Natural killer cell treated with Interleukin-12 subunit alpha and Interleukin-12 subunit beta and Interleukin-15 and Interleukin-18, amount 100 ng/mL, for 72 hours (primary cell): Measurements from ENCODE around the gene PARN. TPM values are rescaled to one million over a fixed set of nuclear protein-coding genes. Genes with fewer than 3 reads are reported as not detected.
A peak's percentile ranks its signal among the peaks of the same experiment; 100 is the strongest.

Experiments
- ATAC-seq, 2 donors: fragments of 150-1000 bp; cut with Tn5 transposase in 1 of 2; sonication (Bioruptor Pico), chemical (Tn5 transposase) in 1 of 2; 2 replicates each; pipeline ENCODE4 v1.10.0; 2021
- DNase-seq: peaks from one replicate; pipeline ENCODE4 v3.0.0; 2022; ENCODE audit warnings: low spot score
- H3K27ac Mint-ChIP-seq, 2 donors: 1 replicate in 1 of 2; 2 replicates in 1 of 2; pipeline ENCODE4 v1.8.0; 2022; ENCODE audit warnings: mixed read lengths in 2 of 2, mild to moderate bottlenecking in 1 of 2, moderate library complexity in 1 of 2
- H3K27me3 Mint-ChIP-seq, 2 donors: 1 replicate in 1 of 2; 2 replicates in 1 of 2; pipeline ENCODE4 v1.8.0; 2022; ENCODE audit warnings: mixed read lengths in 2 of 2
- H3K36me3 Mint-ChIP-seq: one replicate; pipeline ENCODE4 v1.8.0; 2022; ENCODE audit warnings: mixed read lengths
- H3K4me1 Mint-ChIP-seq, 2 donors: 1 replicate in 1 of 2; 2 replicates in 1 of 2; pipeline ENCODE4 v1.8.0; 2022; ENCODE audit warnings: low read depth in 2 of 2, mixed read lengths in 2 of 2, mild to moderate bottlenecking in 1 of 2
- H3K4me3 Mint-ChIP-seq: one replicate; pipeline ENCODE4 v1.8.0; 2022; ENCODE audit warnings: mixed read lengths
- H3K9me3 Mint-ChIP-seq: 2 replicates; pipeline ENCODE4 v1.8.0; 2022; ENCODE audit warnings: mixed read lengths
- total RNA-seq, 2 donors: library from RNA; stranded (reverse); gene quantifications; one replicate each; pipeline ENCODE4 v1.2.3, GENCODE V29; 2022

The PARN gene
- total RNA-seq, 2 donors from 2014 or later: 25.4 to 50.4 TPM

DNA sequence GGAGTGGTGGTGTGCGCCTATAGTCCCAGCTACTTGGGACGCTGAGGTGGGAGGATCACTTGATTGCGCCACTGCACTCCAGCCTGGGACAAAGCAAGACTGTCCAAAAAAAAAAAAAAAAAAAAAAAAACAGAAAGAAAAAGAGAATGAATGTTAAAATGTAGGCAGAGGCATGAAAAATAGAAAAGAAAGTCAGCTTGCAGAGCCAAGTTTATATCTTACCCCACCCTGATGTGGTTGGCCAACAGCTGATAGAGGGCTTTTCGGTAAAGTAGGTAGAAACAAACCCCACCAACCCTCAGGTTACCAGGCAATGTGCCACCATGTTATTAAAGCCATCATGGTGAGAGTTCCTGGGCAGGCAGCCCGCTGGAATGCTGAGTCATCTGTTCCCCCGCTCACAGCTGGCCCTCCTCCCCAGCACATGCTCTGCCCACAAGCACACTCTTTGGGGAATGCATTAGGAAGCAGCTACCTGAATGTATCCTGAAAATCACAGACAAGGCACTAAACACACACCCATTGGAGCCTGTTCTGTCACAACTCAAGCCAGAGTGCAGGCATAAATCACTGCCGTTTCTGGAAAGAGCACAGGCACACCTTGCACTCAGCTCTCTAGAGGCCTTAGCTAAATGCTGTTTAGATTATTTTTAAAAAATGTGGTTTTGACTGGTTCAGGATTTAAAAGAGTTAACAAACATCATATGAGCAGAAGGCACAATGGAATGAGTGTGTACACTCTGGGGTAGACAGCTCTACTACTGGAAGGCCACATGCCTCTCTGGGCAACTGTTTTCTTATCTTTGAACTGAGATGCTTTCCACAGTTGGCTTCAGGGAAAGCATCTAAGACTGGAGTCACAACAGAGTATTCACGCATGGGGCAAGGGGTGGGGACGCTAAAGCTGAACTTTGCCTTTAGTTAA lies 128.5 kb downstream of the PARN start:
- H3K36me3 Mint-ChIP-seq: no peaks in the 10 kb centered on the region
- no peak overlapping the region for H3K4me3 Mint-ChIP-seq
- peaks cover 15 to 28% of the 10 kb centered on the region in 2 donors for H3K4me1 Mint-ChIP-seq
- DNase-seq: no peak
- no peak overlapping the region for H3K27ac Mint-ChIP-seq
- no peaks in the 10 kb centered on the region for H3K27me3 Mint-ChIP-seq
- no peaks in the 10 kb centered on the region for H3K9me3 Mint-ChIP-seq
- peak in 1 of 2 donors; percentile 11 for ATAC-seq

DNA sequence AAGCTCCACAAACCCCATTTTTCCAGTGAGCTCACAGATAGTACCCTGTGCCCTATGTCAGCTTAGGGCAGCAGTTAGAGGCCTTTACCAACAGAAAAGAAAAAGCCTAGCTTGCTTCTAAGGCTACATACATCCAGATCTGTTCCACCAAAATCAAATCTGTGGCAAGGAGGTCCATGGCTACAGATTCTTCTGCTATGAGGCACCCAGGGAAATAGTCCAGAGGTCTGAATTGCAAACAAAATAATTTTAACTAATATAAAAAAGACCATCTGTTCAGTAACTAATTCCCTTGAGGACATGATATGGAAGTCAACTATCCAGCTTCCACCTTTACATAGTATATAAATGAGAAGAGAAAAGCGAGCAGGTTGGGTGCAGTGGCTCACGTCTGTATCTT lies 129.3 kb downstream of the PARN start:
- ATAC-seq: no peak
- Mint-ChIP-seq H3K36me3 (no peaks in the 10 kb centered on the region), H3K4me1 (peaks cover 19 to 32% of the 10 kb centered on the region in 2 donors), H3K4me3 (no peak overlapping the region), H3K27ac (no peak overlapping the region), H3K9me3 (no peaks in the 10 kb centered on the region), H3K27me3 (no peaks in the 10 kb centered on the region)
- DNase-seq: no peak

GRCh38 chr16:14499110-14499509 lies 130.9 kb downstream of the PARN start:
- H3K4me1 Mint-ChIP-seq: peaks cover 36 to 48% of the 10 kb centered on the region in 2 donors
- peaks cover 9% of the 10 kb centered on the region for H3K36me3 Mint-ChIP-seq
- H3K27ac Mint-ChIP-seq: peak overlapping the region in 1 of 2 donors; percentile 54
- H3K9me3 Mint-ChIP-seq: no peaks in the 10 kb centered on the region
- DNase-seq (no peak), ATAC-seq (no peak)
- no peaks in the 10 kb centered on the region for H3K27me3 Mint-ChIP-seq
- H3K4me3 Mint-ChIP-seq: no peak overlapping the region

DNA sequence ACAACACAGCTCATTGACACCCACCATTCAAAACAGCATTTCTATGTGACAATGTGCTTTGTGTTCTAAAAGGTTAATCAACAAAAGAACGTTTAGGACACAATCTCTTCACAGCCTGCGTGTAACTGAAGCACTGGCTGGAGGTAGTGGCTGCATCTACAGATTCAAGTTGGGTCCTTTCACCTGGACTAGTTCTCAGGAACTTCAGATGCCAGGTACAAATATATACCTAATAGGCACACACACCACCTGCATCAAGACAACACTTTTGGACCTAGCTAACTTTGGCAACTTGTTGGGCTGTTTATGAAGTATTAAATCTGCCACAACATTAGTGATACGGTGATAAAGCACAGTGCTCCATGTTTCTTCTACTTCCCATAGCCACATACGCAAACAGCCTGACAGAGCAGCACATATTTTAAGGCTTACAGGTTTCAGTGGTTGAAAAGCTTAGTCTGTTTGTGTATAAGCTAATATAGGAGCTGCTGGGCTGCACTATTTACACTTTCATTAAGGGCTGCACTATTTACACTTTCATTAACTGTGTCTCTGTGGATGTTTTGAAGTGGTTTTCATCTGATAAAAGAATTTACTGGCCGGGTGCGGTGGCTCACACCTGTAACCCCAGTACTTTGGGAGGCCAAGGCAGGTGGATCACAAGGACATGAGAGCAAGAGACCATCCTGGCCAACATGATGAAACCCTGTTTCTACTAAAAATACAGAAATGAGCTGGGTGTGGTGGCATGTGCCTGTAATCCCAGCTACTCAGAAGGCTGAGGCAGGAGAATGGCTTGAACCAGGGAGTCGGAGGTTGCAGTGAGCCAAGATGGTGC lies 132.6 kb downstream of the PARN start:
- ATAC-seq (no peak), DNase-seq (no peak)
- Mint-ChIP-seq H3K36me3 (peaks cover 10% of the 10 kb centered on the region), H3K4me1 (peaks cover 42 to 53% of the 10 kb centered on the region in 2 donors), H3K4me3 (no peak overlapping the region), H3K27ac (no peak overlapping the region), H3K27me3 (no peaks in the 10 kb centered on the region), H3K9me3 (no peaks in the 10 kb centered on the region)

DNA sequence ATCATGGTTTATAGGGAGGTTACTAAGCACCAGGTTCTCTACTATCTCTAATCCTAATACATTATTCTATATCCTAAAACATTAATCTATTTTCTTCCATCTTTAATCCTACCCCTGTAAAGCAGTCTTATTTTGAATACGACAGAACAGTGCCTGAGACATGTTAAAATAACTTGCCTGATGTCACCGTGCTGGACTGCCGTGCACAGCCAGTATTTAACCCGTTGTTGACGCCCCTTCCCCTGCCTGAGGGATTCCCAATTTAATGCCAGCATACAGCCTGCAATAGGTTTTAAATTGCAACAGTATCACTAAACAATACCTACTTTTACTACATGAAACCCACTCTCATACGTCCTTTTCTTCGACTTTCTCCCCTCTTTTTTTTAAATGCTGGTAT lies 133.3 kb downstream of the PARN start:
- H3K4me1 Mint-ChIP-seq: peaks cover 49 to 53% of the 10 kb centered on the region in 2 donors
- no peak overlapping the region for H3K27ac Mint-ChIP-seq
- no peak for DNase-seq
- no peaks in the 10 kb centered on the region for H3K9me3 Mint-ChIP-seq
- no peak overlapping the region for H3K4me3 Mint-ChIP-seq
- no peak for ATAC-seq
- no peaks in the 10 kb centered on the region for H3K27me3 Mint-ChIP-seq
- peaks cover 10% of the 10 kb centered on the region for H3K36me3 Mint-ChIP-seq

DNA sequence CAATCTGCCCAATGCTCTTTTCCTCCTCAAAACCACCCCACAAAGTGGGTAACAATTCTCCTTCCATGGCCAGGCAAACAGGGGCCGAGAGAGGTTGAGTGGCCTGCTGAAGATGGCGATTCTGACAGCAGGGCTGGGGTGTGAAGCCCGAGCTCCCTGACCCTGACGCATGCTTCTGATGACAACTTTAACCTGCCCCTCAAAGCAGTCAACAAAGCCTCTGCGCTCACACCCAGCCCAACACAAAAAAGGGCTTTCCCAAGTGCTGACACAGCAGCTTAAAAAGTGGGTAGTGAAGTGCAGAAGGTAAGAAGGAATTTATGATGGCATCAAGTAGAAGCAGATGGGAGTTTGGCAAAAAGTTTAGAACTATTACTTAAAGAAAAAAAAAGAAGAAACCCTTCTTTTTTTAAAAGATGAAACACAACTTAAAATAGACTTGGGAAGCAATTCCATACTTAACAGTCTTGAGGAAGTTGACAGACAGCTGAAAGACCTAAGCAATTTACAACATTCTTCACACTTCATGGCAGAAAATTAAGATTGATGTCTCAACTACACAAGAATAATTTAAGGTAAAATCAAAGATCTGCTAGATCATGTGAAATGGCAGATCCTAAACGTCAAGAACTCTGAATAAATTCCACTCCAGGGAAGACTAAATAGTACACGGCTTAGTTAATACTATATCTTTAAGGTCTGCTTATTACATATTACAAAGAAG lies 133.9 kb downstream of the PARN start:
- no peaks in the 10 kb centered on the region for H3K27me3 Mint-ChIP-seq
- H3K4me3 Mint-ChIP-seq: no peak overlapping the region
- no peak for DNase-seq
- ATAC-seq: no peak
- H3K9me3 Mint-ChIP-seq: no peaks in the 10 kb centered on the region
- H3K27ac Mint-ChIP-seq: peak overlapping the region in 1 of 2 donors; percentile 76
- H3K4me1 Mint-ChIP-seq: peaks cover 50 to 51% of the 10 kb centered on the region in 2 donors
- peaks cover 10% of the 10 kb centered on the region for H3K36me3 Mint-ChIP-seq

DNA sequence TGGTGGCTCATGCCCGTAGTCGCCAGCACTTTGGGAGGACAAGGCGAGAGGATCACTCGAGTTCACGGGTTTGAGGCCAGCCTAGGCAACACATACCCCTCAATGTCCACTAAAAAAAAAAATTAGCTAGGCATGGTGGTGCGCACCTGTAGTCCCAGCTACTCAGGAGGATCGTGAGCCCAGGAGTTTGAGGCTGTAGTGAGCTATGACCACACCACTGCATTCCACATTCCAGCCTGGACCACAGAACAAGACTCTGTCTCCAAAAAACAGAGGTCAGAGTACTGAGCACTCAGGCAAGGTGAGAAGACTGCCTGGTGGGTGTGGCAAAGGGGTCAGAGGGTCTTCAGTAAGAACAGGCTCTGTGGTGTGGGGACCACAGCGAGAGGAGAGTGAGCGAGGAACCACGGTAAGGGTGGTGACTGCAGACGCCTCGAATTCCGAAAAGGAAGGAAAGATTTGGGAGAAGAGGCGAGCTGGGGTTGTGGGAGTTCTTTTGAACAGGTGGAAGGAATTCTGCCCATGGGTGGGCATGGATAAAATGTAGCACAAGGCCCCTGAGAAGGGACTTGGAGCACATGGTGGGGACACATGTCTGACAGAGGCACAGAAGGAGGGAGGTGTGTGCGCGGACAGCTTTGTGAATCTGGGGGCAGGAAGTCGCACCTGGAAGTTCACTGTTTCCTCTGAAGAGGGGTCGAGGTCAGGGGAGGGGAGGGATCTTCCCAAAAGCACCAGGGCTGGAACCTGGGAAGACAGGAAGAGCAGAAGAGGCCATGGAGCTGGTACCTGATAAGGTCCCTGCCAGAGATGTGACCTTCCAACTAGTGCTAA lies 134.6 kb downstream of the PARN start:
- H3K4me3 Mint-ChIP-seq: no peak overlapping the region
- H3K27me3 Mint-ChIP-seq: no peaks in the 10 kb centered on the region
- H3K27ac Mint-ChIP-seq: peak overlapping the region in 1 of 2 donors; percentile 76
- DNase-seq: no peak
- peaks cover 10% of the 10 kb centered on the region for H3K36me3 Mint-ChIP-seq
- ATAC-seq: no peak
- H3K4me1 Mint-ChIP-seq: peaks cover 50 to 52% of the 10 kb centered on the region in 2 donors
- no peaks in the 10 kb centered on the region for H3K9me3 Mint-ChIP-seq

DNA sequence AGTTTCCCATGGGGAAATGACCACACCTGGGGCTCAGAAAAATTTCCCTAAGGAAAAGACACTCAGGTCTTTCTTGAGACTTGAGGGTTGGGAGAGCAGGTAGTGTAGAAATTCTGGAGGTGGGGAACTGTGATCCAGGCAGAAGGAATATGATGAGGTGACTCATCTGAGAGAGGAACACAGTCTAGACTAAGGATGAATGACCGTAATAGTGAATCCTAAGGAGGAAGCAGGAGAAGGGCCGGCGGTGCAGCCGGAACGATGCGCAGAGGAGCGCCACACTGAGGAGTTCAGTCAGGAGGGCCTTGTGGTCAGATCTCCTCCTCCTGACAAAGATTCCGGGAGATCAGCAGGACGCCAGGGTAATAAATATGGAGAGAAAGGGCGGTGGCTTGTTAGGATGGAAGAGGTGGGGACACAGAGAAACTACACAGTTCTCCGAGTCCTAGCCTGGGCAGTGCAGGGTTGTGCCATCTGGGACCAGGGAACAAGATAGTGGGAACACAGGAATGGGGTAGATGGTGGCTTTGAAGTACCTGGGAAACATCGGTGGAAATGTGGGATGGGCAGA lies 135.6 kb downstream of the PARN start:
- H3K36me3 Mint-ChIP-seq: peaks cover 10% of the 10 kb centered on the region
- no peak overlapping the region for H3K4me3 Mint-ChIP-seq
- H3K9me3 Mint-ChIP-seq: no peaks in the 10 kb centered on the region
- no peaks in the 10 kb centered on the region for H3K27me3 Mint-ChIP-seq
- H3K4me1 Mint-ChIP-seq: peaks cover 50 to 52% of the 10 kb centered on the region in 2 donors
- H3K27ac Mint-ChIP-seq: peak overlapping the region; percentile 22 to 47
- DNase-seq (no peak), ATAC-seq (no peak)

- H3K27me3 Mint-ChIP-seq: no peaks in the 10 kb centered on the region
- H3K9me3 Mint-ChIP-seq: no peaks in the 10 kb centered on the region
- peaks cover 10% of the 10 kb centered on the region for H3K36me3 Mint-ChIP-seq
- peak overlapping the region in 1 of 2 donors; percentile 47 for H3K27ac Mint-ChIP-seq
- DNase-seq (no peak), ATAC-seq (no peak)
- no peak overlapping the region for H3K4me3 Mint-ChIP-seq
- H3K4me1 Mint-ChIP-seq: peaks cover 50 to 53% of the 10 kb centered on the region in 2 donors
Measured at GRCh38 chr16:14493791-14494190, 136.3 kb downstream of the PARN start.

DNA sequence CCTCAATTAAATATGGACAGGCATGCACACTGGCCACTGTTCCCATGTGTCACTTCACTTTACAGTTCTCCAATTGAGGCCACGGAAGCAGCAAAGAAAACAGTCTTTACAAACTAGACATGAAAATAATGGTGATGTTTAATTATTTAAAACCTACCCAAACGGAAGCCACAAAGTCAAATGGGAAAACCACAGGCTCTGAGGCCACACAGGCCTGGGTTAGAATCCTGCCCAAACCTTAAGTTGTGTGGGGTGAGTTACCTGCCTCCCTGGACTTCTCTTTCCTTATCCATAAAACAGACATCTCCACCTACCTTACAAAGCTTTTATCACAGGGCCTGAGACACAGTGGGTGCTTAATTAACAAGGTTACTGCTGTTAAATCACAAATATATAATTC lies 137.4 kb downstream of the PARN start:
- Mint-ChIP-seq H3K4me3 (peak overlapping the region; percentile 11), H3K4me1 (peaks cover 57 to 60% of the 10 kb centered on the region in 2 donors), H3K9me3 (no peaks in the 10 kb centered on the region), H3K27ac (no peak overlapping the region), H3K27me3 (no peaks in the 10 kb centered on the region), H3K36me3 (peaks cover 10% of the 10 kb centered on the region)
- DNase-seq (no peak), ATAC-seq (no peak)

DNA sequence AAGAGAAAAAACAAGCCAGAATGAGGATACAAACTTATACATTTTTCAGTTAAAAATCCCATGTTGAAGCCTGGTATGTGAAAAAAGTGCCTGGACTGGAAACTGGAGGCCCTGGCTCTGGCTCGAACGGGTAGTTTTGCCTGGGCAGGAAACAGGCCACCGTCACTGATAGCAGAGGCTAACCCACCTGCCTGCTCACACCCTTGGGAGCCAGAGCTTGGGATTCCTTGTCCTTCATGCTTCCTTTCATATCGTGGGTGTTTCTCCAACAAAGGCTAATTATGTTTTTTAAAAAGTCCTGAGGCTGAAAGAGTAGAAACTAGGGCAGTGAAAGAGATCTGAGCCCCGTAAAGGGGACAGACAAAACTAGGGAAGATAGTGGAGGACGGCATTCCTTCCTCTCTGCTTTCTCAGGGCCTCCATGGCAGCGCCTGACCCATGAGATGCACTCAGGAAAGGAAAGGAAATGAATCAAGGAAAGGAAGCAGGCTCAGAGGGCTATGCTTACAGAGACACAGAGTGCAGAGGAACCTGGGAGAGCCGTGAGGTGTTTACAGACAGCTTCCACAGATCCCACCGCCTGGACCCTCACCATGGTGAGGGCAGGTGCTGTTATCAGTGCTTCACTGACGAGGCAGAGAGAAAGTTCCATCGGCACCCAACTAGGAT lies 138.1 kb downstream of the PARN start:
- Mint-ChIP-seq H3K9me3 (no peaks in the 10 kb centered on the region), H3K36me3 (peaks cover 10% of the 10 kb centered on the region), H3K4me3 (peak overlapping the region; percentile 11), H3K27me3 (no peaks in the 10 kb centered on the region), H3K27ac (no peak overlapping the region), H3K4me1 (peaks cover 56 to 59% of the 10 kb centered on the region in 2 donors)
- ATAC-seq: no peak
- DNase-seq: no peak

DNA sequence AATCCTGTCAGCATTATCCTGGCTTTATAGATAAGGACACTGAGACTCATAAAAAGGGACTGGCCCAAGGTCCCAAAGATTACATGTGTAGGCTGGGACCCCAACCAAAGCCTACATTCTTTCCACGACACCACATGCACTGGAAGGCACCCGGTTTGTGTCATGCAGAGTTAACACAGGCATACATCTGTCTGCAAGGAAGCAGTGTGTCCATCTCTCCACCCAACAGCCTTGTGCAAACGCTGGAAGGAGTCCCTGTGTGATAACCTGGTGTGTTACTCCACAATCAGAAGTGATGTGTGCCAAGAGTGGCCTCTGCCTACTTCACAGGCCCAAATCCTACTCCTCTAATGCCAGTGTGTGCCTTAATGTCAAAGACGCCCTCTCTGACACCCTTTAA lies 139.8 kb downstream of the PARN start:
- Mint-ChIP-seq H3K36me3 (peaks cover 10% of the 10 kb centered on the region), H3K4me1 (peaks cover 43 to 45% of the 10 kb centered on the region in 2 donors), H3K9me3 (no peaks in the 10 kb centered on the region), H3K27me3 (no peaks in the 10 kb centered on the region), H3K27ac (no peak overlapping the region), H3K4me3 (no peak overlapping the region)
- no peak for DNase-seq
- no peak for ATAC-seq
